Measurements from ENCODE around the gene ADAM10.

ADAM10 gene

DNA sequence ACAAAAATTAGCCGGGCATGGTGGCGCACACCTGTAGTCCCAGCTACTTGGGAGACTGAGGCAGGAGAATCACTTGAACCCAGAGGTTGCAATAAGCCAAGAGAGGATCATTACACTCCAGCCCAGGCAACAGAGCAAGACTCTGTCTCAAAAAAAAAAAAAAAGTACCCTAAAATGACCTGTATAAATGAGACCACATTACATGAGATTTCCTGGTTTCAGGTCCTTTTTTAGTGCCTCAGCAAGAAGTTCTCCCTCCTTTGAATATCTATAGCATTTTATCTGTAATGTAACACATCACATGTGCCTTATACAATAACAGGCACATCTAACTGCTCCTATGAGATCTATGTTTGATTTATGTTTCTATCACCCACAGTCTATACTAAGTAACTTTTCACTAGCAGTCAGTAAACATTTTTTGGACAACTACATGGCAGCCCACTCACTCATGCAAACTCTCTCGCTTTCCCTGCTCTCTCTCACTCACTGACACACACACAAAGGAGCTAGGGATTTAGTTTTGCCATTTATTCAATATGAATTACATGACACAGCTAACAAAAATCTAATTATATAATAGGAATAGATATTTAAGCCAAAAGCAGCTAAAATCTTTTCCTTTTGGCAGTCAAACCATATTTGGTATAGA, 34.1 kb downstream of the ADAM10 start:
- DNase-seq, result no peak

DNA sequence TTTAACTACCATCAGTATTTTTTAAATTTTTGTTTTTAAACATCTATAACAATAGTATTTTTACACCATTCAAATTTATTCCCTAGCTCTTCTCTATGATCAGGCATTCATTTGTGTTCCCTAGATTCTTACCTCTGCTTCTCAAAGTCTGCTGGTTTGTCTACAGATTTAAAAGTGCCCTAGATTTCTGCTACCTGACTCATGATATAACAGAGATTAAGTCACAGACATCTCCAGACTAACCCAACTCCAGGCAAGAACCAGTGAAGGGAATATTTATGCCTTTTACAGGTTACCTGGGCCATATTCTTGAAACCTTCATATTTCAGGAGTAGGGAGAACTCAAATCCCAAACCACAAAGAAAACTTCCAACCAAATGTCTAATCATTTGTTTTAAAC, 38.8 kb downstream of the ADAM10 start:
- no peak for DNase-seq

DNA sequence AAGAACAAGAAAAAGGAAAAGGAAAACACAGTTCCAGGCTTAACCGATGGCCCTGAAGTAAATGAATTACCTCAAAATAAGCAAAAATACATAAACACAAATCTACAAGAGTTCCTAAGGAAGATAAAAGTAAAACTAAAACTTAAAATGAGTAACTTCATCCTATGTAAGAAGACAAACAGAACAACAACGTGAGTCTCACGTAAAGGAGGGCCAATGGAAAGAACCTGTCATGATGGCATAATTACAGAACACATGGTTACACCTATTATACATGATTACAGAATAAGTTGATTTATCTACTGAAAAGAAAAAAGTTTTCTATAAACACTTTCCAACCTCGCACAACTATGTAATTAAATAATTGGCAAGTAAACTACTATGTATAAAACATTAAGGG, 42.1 kb downstream of the ADAM10 start:
- DNase-seq, result no peak

DNA sequence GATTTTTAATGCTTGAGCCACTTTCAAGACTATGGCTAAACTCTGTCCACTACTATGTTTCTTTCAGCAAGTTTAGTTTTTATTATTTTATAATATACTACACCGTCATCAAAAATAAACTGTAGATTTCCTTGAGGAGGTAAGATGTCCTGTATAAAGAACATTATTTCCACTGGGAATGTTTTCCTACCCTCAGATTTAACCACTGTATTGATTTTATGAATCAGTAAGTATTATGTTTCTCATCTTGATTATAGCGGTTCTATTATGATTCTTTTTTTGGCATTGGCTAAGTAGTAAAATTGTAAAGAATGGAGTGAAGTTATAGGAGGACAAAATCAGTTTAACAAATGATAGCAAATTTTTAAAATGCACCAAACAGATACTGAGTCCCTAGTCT, 44.4 kb downstream of the ADAM10 start:
- DNase-seq, result no peak

DNA sequence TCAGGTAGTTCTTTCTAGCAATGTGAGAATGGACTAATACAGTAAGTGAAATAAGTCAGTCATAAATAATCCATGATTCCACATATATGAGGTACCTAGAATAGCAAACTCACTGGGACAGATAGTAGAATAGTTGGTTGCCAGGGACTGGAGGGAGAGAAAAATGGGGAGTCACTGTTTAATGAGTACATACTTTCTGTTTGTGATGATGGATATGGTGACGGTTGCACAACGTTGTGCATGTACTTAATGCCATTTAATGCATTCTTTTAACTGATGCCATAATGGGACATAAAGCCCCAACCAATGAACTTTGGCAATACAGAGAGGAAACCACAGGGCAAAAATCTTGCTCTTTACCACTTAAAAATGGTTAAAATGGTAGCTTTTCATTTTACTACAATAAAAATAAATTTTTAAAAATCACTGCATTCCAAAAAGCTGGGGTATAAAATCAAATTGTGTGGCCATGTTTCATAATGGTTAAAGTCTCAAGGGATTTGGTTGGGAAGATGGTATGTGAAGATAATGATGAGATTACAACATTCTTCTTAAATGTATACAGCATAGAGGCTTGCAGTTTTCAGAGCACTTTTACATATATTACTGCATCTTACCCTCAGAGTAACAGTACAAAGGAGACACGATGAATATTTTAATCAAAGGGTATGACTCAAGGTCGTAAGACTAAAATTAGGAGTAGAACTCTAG, 45.2 kb downstream of the ADAM10 start:
- DNase-seq, result no peak

DNA sequence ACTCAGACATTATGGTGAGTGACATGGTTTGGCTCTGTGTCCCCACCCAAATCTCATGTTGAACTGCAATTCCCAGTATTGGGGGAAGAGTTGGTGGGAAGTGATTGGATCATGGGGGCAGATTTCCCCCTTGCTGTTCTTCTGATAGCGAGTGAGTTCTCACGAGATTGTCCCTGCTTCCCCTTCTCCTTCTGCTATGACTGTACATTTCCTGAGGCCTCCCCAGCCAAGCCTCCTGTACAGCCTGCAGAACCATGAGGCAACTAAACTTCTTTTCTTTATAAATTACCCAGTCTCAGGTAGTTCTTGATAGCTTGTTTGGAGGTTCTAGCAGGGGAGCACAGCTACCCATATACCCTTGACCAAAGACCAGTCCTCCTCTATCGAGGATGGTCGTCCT, 45.9 kb downstream of the ADAM10 start:
- no peak for DNase-seq

DNA sequence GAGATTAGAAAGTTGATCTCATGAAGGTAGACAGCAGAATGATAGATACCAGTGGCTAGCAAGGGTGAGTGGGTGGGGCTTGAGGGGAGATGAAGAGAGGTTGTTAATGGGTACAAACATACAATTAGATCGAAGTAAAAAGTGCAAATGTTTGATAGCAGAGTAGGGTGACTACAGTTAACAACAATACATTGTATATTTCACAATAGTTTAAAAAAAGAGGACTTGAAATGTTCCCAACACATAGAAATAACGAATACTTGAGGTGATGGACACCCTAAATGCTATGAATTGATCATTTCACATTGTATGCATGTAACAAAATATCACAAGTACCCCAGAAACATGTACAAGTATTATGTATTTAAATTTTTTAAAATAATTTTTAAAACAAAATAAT, 47.3 kb downstream of the ADAM10 start:
- no peak for DNase-seq

DNA sequence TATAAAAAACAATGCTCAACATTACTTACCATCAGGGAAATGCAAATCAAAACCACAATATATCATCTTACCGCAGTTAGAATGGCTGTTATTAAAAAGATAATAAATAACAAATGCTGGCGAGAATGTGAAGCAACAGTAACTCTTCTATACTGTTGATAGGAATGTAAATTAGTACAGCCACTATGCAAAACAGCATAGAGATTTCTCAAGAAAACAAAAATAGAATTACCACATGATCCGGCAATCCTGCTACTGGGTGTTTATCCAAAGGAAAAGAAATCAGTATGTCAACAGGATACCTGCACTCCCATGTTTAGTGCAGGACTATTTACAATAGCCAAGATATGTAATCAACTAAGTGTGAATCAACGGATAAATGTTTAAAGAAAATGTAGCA, 48.1 kb downstream of the ADAM10 start:
- DNase-seq, result no peak

DNA sequence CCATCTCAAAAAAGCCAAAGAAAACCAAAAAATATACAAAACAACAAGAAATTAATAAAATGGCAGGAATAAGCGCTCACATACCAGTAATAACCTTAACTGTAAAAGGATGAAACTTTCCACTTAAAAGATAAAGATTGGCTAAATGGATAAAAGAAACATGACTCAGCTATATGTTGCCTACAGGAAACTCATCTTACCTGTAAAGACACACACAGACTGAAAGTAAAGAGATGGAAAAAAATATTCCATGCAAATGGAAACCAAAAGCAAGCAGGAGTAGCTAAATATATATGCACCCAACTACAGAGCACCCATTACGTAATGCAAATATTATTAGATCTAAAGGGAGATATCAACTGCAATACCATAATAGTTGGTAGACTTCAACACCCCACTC, 49.7 kb downstream of the ADAM10 start:
- no peak for DNase-seq

DNA sequence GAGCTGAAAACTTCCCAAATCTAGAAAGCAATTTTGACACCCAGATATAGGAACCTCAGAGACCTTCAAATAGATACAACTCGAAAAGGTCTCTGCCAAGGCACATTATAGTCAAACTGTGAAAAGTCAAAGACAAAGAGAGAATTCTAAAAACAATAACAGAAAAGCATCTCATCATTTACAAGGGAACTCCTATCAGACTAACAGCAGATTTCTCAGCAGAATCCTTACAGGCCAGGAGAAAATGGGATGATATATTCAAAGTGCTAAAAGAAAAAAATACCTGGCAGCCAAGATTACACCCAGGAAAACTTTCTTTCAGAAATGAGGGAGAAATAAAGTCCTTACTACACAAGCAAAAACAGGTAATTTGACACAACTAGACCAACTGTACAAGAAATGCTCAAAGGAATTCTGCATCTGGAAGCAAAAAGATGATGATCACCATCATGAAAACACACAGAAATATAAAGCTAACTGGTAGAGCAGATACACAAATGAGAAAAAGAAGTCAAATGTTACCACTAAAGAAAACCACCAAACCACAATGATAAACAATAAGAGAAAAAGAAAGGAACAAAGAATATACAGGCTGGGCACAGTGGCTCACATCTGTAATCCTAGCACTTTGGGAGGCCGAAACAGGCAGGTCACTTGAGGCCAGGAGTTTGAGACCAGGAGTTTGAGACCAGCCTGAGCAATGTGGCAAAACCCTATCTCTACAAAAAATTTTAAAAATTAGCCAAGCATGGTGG, 50.4 kb downstream of the ADAM10 start:
- no peak for DNase-seq

DNA sequence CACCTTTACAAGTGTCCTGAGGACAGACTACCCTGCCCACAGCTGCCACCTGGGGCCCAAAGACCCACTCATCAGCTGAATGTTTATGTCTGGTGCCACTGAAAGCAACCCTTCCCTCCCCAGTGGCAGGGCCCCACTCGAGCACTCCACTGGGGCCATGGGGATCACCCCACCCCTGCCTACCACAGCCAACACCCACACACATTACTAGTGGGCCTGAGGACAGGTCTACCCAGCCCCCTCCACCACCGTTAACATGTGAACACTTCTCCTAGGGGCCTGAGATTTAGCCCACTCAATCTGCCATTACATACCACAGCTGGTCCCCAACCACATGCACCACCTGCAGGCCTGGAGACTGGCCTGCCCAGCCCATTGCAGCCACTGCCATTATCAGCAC, 52.3 kb downstream of the ADAM10 start:
- no peak for DNase-seq

DNA sequence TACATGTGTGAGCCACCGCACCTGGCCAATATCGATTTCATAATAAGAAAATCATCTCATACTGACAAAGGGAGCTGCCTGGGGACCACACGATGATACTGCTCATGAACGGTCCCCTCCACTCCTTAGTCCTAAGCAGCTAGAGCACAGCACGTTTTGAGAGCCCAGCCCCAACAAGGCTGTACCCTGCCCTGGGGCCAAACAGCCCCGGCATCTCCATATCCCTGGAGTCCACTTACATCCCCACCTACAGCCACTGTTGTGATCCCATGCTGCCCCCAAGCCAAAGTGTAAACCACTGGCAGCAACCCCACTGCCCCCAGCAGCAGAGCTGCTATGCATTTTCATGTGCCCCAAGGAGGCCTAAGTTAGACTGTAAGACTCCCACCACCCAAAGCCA, 52.8 kb downstream of the ADAM10 start:
- DNase-seq, result no peak

DNA sequence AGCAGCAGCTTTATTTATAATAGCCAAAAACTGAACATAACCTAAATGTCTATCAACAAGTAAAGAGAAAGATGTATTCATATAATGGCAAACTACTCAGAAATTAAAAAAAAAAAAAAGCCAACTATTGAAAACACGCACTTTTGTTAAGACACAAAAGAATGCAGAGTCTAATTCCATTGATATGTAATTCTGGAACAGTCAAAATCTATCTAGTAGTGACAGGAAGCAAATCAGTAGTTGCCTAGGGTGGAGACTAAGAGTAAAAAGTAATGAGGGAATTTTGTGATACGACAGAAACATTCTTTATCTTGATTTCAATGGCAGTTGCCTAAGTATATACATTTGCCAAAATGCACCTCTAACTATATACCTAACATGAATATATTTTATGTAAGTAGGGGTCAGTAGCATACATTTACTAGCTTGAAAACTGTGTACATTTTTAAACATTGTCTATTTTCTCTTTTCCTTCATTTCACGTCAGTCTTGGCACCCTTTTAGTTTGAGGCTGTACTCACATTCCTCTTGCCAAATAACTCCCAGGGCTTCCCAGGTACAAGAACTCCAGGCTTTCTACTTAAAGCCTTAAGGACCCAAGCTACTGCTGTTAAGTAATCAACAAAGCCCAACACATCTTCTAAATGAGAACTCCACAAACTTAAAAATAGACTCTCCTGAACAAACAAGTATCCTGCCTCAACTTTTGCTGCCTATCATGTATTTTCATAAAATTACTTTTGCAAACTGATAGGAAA, 54.7 kb downstream of the ADAM10 start:
- DNase-seq, result no peak

DNA sequence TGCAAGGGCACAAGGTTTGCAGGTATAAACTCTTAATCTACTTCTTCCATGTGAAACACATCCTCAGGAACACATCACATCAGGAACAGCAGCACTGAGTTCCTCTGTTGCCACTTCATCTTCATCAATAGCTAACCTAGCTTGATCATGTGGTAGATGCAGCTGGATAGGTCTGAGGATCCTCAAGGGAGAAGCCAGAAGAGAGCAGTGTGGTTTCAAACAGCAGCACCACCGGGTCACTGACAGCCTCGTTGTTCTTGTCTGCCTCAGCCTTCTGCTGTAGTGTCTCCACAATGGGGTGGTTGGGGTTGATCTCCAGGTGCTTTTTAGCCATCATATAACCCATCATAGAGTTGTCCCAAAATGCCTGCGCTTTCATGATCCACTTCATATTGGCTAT, 58.8 kb downstream of the ADAM10 start:
- no peak for DNase-seq

DNA sequence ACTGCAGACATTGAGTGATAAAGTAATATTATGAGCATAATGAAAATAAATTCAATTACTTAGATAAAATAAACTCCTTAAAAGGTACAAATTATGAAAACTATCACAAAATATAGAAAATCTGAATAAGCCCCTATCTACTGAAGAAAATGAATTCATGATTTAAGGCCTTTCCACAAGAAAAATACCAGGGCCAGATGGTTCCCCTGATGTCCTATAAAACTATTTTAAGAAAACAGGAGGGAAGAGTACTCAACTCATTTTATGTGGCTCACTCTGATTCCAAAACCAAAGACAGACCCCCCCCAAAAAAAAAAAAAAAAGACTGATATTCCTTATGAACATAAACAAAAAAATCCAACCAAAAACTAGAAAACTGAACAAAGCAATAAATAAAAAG, 59.9 kb downstream of the ADAM10 start:
- no peak for DNase-seq

DNA sequence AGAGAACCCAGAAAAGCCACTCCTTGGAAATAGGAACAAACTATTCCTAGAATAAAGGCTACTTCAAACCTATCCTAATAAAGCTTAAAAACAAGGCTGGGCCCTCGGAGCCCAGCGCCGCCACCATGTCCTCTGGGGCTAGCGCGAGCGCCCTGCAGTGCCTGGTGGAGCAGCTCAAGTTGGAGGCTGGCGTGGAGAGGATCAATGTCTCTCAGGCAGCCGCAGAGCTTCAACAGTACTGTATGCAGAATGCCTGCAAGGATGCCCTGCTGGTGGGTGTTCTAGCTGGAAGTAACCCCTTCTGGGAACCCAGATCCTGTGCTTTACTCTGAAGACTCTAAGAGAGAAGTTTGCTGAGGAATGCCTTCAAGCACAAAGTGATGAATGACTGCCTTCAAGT, 63.2 kb downstream of the ADAM10 start:
- DNase-seq, result no peak

DNA sequence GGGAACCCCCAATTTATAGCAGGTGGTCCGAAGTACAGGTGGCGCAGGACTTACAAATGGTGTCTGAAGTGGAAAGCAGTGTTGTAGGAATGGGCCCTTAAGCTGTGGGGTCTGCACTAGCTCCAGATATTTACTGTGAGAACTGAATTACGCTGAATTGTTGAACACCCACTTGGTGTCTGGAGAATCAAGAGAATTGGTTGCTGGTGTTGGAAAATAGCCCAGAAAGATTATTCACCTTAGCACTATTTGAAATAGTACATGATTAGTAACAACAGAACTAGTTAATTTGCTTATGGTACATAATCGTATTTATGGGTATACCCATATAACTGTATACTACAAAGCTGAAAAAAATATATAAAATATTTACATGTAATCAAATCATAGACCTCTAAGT, 64.8 kb downstream of the ADAM10 start:
- DNase-seq, result no peak

DNA sequence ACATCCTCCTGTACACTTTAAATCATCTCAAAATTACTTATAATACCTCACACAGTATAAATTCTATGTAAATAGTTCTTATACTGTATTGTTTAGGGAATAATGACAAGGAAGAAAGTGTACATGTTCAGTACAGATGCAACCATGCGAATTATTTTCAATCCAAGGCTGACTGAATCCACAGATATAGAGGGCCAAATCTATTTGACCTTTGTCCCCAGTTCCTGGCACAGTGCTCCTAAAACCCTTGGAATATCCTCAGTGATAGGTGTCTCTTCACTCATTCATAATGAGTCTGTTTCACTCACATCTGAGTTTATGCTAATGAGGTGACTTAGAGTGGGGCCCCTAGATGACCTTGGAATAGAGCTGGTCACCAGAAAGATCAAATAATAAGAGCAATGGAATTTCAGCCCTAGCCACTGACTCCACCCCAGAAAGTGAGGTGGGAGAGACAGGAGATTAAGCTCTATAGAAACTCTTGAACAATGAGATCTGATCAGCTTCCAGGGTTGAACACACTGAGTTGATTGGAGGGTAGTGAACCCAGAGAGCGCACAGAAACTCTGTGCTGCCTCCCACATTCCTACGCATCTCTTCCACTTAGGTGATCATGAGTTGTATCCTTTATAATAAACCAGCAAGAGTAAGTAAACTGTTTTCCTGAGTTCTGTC, 65.3 kb downstream of the ADAM10 start:
- no peak for DNase-seq

DNA sequence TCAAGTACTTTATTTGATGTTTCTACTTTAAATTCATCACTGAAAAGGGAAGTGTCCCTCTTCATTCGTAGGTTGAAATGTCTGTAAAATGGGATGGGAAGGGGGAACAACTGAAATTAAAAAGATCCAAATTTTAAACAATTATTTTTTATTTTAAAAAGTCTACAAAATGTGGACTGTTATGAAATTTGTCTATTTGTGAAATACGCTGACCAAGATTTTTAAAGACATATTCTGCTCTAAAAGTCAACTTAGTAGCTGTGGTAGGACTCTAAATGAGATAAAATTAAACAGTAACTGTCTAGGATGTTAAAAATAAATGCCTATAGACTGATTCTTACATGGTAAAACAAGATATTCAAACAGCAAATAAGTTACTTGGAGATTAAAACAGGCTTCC, 67.3 kb downstream of the ADAM10 start:
- DNase-seq, result no peak

DNA sequence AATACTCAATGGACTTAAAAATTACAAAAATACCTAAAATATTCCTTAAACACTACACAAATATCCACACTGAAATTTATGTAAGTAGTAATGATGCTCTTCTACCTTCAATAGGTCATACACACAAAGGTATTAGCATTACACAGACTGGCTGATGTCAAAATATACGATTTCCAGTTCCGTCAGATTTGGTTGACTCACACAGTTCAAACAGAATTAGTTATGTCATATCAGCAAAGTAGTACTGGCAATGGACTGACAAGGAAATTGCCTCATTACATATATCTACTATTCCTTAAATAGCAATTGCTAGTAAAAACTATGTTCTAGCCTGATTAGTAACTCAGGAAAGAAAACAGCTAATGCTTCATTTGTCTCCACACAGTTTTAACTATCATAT, 70.8 kb downstream of the ADAM10 start:
- DNase-seq, result no peak

DNA sequence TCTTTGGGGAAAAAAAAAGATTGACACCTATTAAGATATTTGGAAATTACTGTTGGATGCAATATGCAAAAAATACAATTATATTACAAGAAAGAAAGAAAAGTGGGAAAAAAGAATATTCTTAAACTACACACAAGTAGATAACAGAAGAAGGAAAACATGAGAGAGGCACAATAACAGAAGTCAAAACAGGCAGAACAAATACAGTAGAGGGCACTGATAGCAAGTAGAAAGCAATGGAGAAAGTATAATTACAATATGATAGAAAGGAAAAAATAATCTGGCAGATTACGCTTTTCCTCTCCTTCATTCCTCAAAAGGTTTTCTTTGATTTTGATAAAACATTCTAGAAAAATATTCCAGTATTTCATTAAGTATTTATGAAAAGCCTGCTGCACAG, 72.1 kb downstream of the ADAM10 start:
- DNase-seq, result no peak

DNA sequence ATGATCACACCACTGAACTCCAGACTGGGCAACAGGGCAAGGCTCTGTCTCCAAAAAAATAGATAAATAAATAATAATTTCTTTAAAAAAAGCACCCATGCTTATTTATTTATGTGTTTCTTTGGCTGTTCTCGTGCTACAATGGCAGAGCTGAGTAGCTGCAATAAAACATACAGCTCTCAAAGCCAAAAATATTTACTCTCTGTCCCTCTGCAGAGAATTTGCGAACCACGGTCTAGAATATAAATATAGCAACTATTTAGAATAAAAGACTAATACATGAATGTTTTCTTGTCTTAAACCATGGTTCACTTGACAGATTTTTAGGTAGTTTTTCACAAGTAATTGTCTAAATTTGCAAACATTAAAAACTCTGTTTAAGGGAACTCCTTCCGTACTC, 72.7 kb downstream of the ADAM10 start:
- DNase-seq, result no peak

DNA sequence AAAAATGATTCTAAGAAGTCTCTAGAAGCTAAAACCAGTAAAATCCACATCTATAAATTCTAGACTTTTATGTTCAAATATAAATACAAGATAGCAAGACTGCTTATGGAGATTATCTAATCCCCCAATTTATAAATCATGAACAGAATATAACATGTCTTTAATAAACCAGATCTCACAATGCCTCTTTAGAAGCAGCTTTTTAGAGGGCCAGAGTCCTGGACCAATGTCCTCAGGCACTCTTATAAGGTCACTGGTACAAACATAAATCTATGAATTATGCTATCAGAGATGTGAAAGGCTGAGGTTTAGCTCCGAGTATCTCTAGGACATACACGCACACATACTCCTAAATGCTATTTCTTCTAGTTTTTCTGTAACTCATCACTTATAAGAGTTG, 78.3 kb downstream of the ADAM10 start:
- no peak for DNase-seq

All from NCI-H82 (cell line).